ENCODE data around the gene COMMD4. TPM values are rescaled to one million over a fixed set of nuclear protein-coding genes. Genes with fewer than 3 reads are reported as not detected.

Gene COMMD4
- total RNA-seq, 2 experiments from 2014 or later, result 10.8 to 12.1 TPM

DNA sequence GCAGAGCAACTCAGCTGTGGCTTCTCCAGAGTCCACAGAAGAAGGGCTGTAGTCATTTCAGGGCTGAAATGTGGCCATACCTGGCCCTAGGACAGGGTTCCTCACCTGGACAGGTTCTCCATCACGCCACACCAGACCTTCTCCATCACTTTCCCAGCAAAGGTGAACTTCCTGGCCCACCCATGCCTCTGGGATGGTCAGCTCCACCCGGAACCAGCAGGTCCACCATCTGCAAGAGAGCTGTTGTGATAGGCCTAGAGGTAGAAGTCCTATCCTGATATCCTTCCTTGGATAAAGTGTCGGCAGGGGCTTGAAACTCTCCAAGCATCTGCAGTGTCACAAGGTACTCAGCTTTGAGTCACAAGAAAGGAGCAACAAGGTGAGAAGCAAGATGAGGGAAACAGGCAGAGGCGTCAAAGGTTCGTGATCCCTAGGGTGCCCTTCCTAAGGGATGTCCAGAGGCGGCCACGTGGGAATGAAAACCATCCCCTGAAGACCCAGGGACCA lies 31.6 kb downstream of the COMMD4 start:
- H3K9me3 Mint-ChIP-seq, result no peaks in the 10 kb centered on the region
- peak; percentile 87 for TF ChIP-seq CTCF (IDR thresholded peaks at IDR 0.05)
- peak overlapping the region; percentile 93 to 96 for H3K27ac ChIP-seq (ENCODE audit: low read depth in 1 of 2, low read length in 2 of 2)
- H3K9me3 ChIP-seq (ENCODE audit: control insufficient read depth in 1 of 2, insufficient read depth in 1 of 2, low read length in 2 of 2), result no peaks in the 10 kb centered on the region
- peaks cover 65% of the 10 kb centered on the region for H3K36me3 Mint-ChIP-seq (ENCODE audit: low read depth)
- peak overlapping the region; percentile 91 for H3K4me3 ChIP-seq (ENCODE audit: low read length)
- peaks cover 30% of the 10 kb centered on the region for H3K4me1 Mint-ChIP-seq (ENCODE audit: low read depth)
- CTCF ChIA-PET, result interaction anchor here (0.6 to 3.2 kb wide), 18 partner anchors 10 to 316 kb away, joined by 3 to 26 read pairs (median 6); partner anchors contain the start of genes COMMD4, IMP3 and SIN3A
- POLR2A ChIA-PET, result interaction anchor here (0.9 to 5.2 kb wide), 30 partner anchors 8 to 827 kb away, joined by 3 to 246 read pairs (median 8); partner anchors contain the start of genes ARID3B, C15orf39, CLK3 and COMMD4
- H3K36me3 ChIP-seq (ENCODE audit: insufficient read depth, low read length), result peaks cover 56% of the 10 kb centered on the region
- peak overlapping the region; percentile 94 for H3K4me3 Mint-ChIP-seq
- peak overlapping the region; percentile 94 for H3K27ac Mint-ChIP-seq
- DNase-seq (no peak), ATAC-seq (ENCODE audit: poor library complexity) (no peak)
- peaks cover 32% of the 10 kb centered on the region for H3K4me1 ChIP-seq (ENCODE audit: insufficient read depth, low read length)
- H3K27me3 Mint-ChIP-seq, result no peaks in the 10 kb centered on the region
- no peaks in the 10 kb centered on the region for H3K27me3 ChIP-seq (ENCODE audit: control insufficient read depth in 1 of 2, insufficient read depth in 2 of 2, low read length in 2 of 2)
- intact Hi-C loops (cut with DNase I, micrococcal nuclease), result loop anchor here (1.0 to 5.0 kb wide), 6 partner anchors 85 to 825 kb away; partner anchors contain the start of genes ARID3B (in 1 of the 2), IMP3 (in 1 of the 2), SIN3A (in 1 of the 2) and SNUPN (in 1 of the 2)

- peak; percentile 80 to 97 (median 88) for DNase-seq
- peak within 1 kb of the TSS; percentile 93 to 96 for H3K27ac ChIP-seq (ENCODE audit: low read depth in 1 of 2, low read length in 2 of 2)
- H3K27me3 Mint-ChIP-seq, result no peaks in the 10 kb centered on the region
- POLR2A ChIA-PET, result interaction anchor here (0.6 to 5.2 kb wide), 36 partner anchors 9 to 827 kb away, joined by 3 to 246 read pairs (median 6); partner anchors contain the start of genes ARID3B, C15orf39, CLK3 and COMMD4
- H3K27ac Mint-ChIP-seq, result peak within 1 kb of the TSS; percentile 94
- H3K4me1 ChIP-seq (ENCODE audit: insufficient read depth, low read length), result peaks cover 32% of the 10 kb centered on the region
- intact Hi-C loops (cut with DNase I, micrococcal nuclease), result loop anchor here (1.0 to 5.0 kb wide), 8 partner anchors 18 to 826 kb away; partner anchors contain the start of genes IMP3 (in 2 of the 2), ARID3B (in 1 of the 2), SIN3A (in 1 of the 2) and SNUPN (in 1 of the 2)
- ATAC-seq (ENCODE audit: poor library complexity), result peak; percentile 95
- H3K36me3 Mint-ChIP-seq (ENCODE audit: low read depth), result peaks cover 65% of the 10 kb centered on the region
- peaks cover 30% of the 10 kb centered on the region for H3K4me1 Mint-ChIP-seq (ENCODE audit: low read depth)
- peak; percentile 59 for TF ChIP-seq CTCF (IDR thresholded peaks at IDR 0.05)
- peaks cover 54% of the 10 kb centered on the region for H3K36me3 ChIP-seq (ENCODE audit: insufficient read depth, low read length)
- peak within 1 kb of the TSS; percentile 94 for H3K4me3 Mint-ChIP-seq
- CTCF ChIA-PET, result interaction anchor here (0.7 to 3.2 kb wide), 20 partner anchors 11 to 577 kb away, joined by 3 to 26 read pairs (median 6); partner anchors contain the start of genes COMMD4, IMP3 and SIN3A
- H3K9me3 Mint-ChIP-seq, result no peaks in the 10 kb centered on the region
- H3K9me3 ChIP-seq (ENCODE audit: control insufficient read depth in 1 of 2, insufficient read depth in 1 of 2, low read length in 2 of 2), result no peaks in the 10 kb centered on the region
- no peaks in the 10 kb centered on the region for H3K27me3 ChIP-seq (ENCODE audit: control insufficient read depth in 1 of 2, insufficient read depth in 2 of 2, low read length in 2 of 2)
- H3K4me3 ChIP-seq (ENCODE audit: low read length), result peak within 1 kb of the TSS; percentile 91
Observed at GRCh38 chr15:75367913-75368688, 32.2 kb downstream of the COMMD4 start, which contains the start of gene MAN2C1. Gene MAN2C1 (minus strand): TSS chr15:75368607. CDS start chr15:75368583, 24 bp downstream.

DNA sequence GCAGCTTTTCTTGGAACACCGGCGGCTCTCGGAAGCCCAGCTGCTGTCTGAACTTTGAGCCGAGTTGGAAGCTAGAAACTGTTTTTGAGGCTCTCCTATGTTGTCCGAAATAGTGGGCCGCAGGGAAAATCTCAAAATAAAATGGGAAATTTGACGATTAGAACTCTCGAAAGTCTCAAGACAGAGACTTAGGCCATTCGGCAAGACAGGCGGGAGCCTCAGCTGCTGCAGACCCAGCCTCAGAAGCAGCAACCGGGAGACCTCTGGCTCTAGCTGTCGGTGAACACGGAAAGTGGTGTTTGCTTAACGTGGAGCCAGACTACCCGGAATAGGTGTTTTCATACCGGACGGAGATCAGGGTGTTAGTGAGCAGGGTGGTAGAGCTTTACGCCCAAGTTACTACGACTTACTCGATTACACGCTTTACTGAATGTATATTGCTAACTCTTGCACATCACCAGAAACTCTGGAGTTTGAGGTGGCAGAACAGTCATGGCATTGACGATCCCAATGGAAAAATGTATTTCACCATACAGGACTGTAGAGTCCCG lies 32.9 kb downstream of the COMMD4 start:
- Mint-ChIP-seq H3K27ac (peak overlapping the region; percentile 94), H3K9me3 (no peaks in the 10 kb centered on the region), H3K4me3 (peak overlapping the region; percentile 94), H3K36me3 (ENCODE audit: low read depth) (peaks cover 68% of the 10 kb centered on the region), H3K27me3 (no peaks in the 10 kb centered on the region), H3K4me1 (ENCODE audit: low read depth) (peaks cover 30% of the 10 kb centered on the region)
- peaks cover 58% of the 10 kb centered on the region for H3K36me3 ChIP-seq (ENCODE audit: insufficient read depth, low read length)
- no peak for TF ChIP-seq CTCF (IDR thresholded peaks at IDR 0.05)
- peak in 5 of 14 experiments; percentile 15 to 58 (median 37) for DNase-seq
- H3K4me3 ChIP-seq (ENCODE audit: low read length), result peak overlapping the region; percentile 91
- H3K9me3 ChIP-seq (ENCODE audit: control insufficient read depth in 1 of 2, insufficient read depth in 1 of 2, low read length in 2 of 2), result no peaks in the 10 kb centered on the region
- CTCF ChIA-PET, result interaction anchor here (0.7 to 3.2 kb wide), 11 partner anchors 11 to 577 kb away, joined by 3 to 26 read pairs (median 6); partner anchors contain the start of genes IMP3 and SIN3A
- POLR2A ChIA-PET, result interaction anchor here (0.8 to 5.2 kb wide), 26 partner anchors 9 to 828 kb away, joined by 3 to 246 read pairs (median 8); partner anchors contain the start of genes ARID3B, CLK3, COMMD4 and IMP3
- H3K27ac ChIP-seq (ENCODE audit: low read depth in 1 of 2, low read length in 2 of 2), result peak overlapping the region; percentile 93 to 96
- H3K27me3 ChIP-seq (ENCODE audit: control insufficient read depth in 1 of 2, insufficient read depth in 2 of 2, low read length in 2 of 2), result no peaks in the 10 kb centered on the region
- ATAC-seq (ENCODE audit: poor library complexity), result no peak
- peaks cover 32% of the 10 kb centered on the region for H3K4me1 ChIP-seq (ENCODE audit: insufficient read depth, low read length)
- intact Hi-C loops (cut with DNase I, micrococcal nuclease), result loop anchor here (1.0 to 5.0 kb wide), 8 partner anchors 18 to 826 kb away; partner anchors contain the start of genes ARID3B (in 1 of the 2), IMP3 (in 1 of the 2), SIN3A (in 1 of the 2) and SNUPN (in 1 of the 2)

Measured in CD4-positive, alpha-beta T cell (primary cell).